ENCODE results near the gene NRG3. TPM values are rescaled to one million over a fixed set of nuclear protein-coding genes. Genes with fewer than 3 reads are reported as not detected.
A peak's percentile ranks its signal among the peaks of the same experiment; 100 is the strongest.

Gene NRG3
- total RNA-seq, 1 donor from 2014 or later: 2.3 TPM

DNA sequence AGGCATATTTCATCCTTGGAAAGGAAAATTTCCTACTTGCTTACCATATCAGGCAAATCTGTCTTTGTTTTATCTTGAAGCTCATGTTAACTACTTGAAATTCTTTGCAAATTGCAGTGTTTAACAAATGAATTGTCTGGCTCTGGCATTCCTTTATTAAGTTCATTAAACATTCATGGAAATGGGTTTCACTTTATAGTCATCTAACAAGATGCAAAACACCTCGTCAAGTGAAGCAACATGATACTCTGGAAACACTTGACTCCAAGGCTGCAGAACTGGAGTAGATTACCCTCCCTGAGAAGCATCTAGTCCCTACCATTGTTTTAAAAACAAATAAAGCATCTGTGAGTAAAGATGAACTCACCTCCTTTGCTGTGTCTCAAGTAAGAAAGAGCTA lies 1086.9 kb downstream of the NRG3 start:
- intact Hi-C loops (cut with DNase I): no loop called here
- Histone ChIP-seq H3K9me3 (no peaks in the 10 kb centered on the region), H3K36me3 (no peaks in the 10 kb centered on the region), H3K27ac (no peak overlapping the region), H3K4me3 (no peak overlapping the region), H3K4me1 (no peaks in the 10 kb centered on the region), H3K27me3 (no peaks in the 10 kb centered on the region)
- TF ChIP-seq, protein P1, sequence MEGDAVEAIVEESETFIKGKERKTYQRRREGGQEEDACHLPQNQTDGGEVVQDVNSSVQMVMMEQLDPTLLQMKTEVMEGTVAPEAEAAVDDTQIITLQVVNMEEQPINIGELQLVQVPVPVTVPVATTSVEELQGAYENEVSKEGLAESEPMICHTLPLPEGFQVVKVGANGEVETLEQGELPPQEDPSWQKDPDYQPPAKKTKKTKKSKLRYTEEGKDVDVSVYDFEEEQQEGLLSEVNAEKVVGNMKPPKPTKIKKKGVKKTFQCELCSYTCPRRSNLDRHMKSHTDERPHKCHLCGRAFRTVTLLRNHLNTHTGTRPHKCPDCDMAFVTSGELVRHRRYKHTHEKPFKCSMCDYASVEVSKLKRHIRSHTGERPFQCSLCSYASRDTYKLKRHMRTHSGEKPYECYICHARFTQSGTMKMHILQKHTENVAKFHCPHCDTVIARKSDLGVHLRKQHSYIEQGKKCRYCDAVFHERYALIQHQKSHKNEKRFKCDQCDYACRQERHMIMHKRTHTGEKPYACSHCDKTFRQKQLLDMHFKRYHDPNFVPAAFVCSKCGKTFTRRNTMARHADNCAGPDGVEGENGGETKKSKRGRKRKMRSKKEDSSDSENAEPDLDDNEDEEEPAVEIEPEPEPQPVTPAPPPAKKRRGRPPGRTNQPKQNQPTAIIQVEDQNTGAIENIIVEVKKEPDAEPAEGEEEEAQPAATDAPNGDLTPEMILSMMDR (IDR thresholded peaks at IDR 0.05): no peak
- ATAC-seq (no peak), DNase-seq (no peak)

DNA sequence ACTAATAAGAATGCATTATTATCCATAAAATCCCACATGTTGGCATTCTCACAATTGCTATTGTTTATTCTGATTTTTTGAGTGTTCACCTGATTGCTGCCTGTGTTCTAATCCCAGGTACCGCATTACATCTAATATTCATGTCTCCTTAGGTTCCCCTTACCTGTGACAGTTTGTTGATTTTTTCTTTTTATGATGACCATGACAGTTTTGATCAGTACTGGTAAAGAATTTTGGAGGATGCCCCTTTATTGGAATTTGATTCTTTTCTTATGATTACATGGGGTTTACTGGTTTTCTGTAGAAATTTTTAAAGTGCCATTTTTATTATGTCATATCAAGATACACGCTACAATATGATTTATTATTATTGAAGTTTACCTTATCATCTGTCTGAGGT lies 1091.1 kb downstream of the NRG3 start:
- intact Hi-C loops (cut with DNase I): no loop called here

DNA sequence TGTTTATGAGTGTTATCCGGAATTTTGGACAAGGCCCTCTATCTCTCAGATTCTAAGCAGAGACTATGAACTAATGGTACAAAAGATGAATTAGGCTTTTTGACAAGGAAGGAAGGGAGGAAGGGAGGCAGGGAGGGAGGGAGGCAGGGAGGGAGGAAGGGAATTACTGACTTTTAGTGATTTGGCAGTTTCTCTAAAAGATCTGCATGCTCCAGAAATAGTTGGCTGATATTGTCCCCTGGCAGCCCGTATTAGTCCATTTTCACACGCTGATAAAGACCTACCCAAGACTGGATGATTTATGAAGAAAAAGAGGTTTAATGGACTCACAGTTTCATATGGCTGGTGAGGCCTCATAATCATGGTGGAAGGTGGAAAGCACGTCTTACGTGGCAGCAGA lies 1093.5 kb downstream of the NRG3 start:
- no peaks in the 10 kb centered on the region for H3K36me3 ChIP-seq
- H3K4me3 ChIP-seq: no peak overlapping the region
- ATAC-seq: no peak
- H3K9me3 ChIP-seq: no peaks in the 10 kb centered on the region
- H3K27me3 ChIP-seq: no peaks in the 10 kb centered on the region
- TF ChIP-seq, protein P1 (IDR thresholded peaks at IDR 0.05): no peak
- no peaks in the 10 kb centered on the region for H3K4me1 ChIP-seq
- H3K27ac ChIP-seq: no peak overlapping the region
- intact Hi-C loops (cut with DNase I): no loop called here
- DNase-seq: no peak

More for the DNA sequence above, 1091.1 kb downstream of the NRG3 start:
- TF ChIP-seq, protein P1 (IDR thresholded peaks at IDR 0.05): no peak
- no peaks in the 10 kb centered on the region for H3K4me1 ChIP-seq
- H3K27me3 ChIP-seq: no peaks in the 10 kb centered on the region
- H3K27ac ChIP-seq: no peak overlapping the region
- H3K36me3 ChIP-seq: no peaks in the 10 kb centered on the region
- no peak overlapping the region for H3K4me3 ChIP-seq
- ATAC-seq (no peak), DNase-seq (no peak)
- H3K9me3 ChIP-seq: no peaks in the 10 kb centered on the region

DNA sequence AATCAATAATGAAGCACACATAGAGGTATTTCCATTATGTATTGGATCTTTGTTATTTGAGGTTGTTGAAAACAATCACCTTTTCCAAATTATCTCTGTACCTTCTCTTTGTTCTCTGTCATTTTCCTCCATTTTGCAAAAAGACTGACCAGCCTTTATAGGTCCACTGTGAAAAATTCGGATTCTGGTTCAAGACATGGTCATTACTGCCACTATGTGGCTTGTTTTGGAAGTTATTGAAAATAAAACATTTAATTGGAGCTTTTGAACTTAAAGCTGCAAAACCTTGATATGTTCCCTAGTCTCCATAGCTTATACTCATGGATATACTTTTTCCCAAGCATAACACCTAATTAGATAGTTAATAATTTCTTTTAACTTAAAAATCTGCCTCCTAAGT lies 1094.4 kb downstream of the NRG3 start:
- TF ChIP-seq, protein P1 (IDR thresholded peaks at IDR 0.05): peak; percentile 32
- intact Hi-C loops (cut with DNase I): no loop called here
- Histone ChIP-seq H3K4me1 (no peaks in the 10 kb centered on the region), H3K36me3 (no peaks in the 10 kb centered on the region), H3K27ac (no peak overlapping the region), H3K9me3 (no peaks in the 10 kb centered on the region), H3K4me3 (no peak overlapping the region), H3K27me3 (no peaks in the 10 kb centered on the region)
- ATAC-seq (no peak), DNase-seq (no peak)

DNA sequence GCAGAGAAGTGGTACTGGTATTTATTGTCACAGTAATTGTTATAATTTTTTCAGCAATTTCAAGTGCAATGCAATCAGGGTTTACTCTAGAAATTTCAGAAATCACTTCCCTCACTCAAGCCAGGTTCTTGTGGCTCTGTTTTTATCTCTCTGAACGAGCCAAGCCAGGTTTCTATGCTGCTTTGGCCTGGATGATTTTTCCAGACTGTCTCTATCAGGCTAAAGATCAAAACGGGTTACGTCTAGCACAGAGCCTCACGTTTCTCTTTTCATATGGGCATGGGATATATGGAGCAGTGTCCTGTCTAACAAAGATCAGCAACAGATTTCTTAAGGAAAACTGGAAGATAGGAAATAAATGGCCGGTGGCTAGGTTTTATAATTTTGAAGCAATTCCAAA lies 1105.3 kb downstream of the NRG3 start:
- intact Hi-C loops (cut with DNase I): no loop called here
- H3K27ac ChIP-seq: no peak overlapping the region
- H3K4me1 ChIP-seq: no peaks in the 10 kb centered on the region
- TF ChIP-seq, protein P1 (IDR thresholded peaks at IDR 0.05): no peak
- DNase-seq (no peak), ATAC-seq (no peak)
- H3K27me3 ChIP-seq: no peaks in the 10 kb centered on the region
- no peaks in the 10 kb centered on the region for H3K36me3 ChIP-seq
- H3K9me3 ChIP-seq: no peaks in the 10 kb centered on the region
- H3K4me3 ChIP-seq: no peak overlapping the region

DNA sequence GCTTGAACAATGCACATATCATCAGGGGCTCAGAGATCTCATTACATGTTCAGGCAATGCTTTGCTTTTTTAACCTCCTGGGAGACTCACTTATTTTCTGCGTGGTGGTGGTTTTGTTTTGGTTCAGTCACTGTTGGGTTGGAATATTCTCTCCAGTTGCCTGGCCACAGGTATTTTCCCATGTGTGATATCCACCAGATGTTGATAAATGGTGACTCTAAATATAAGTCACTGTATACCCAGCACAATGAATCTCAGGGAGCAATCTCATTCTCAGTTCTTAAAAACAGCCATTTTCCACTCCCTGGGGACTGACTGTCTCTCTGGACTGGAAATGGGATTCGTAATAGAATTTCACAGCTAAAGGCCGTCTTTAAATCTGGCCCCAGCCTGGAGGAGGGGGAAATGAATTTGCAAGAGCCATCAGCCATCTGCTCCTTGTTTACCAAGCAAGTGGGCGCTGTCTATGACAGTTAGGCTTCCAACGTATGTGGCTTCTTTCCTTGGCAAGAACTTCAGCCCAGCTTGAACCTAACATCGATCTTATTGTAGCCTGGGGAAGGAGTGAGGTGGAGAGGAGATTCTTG lies 1106.2 kb downstream of the NRG3 start:
- H3K4me1 ChIP-seq: no peaks in the 10 kb centered on the region
- H3K27ac ChIP-seq: no peak overlapping the region
- no peaks in the 10 kb centered on the region for H3K36me3 ChIP-seq
- no peaks in the 10 kb centered on the region for H3K27me3 ChIP-seq
- no peak for DNase-seq
- intact Hi-C loops (cut with DNase I): no loop called here
- no peak overlapping the region for H3K4me3 ChIP-seq
- H3K9me3 ChIP-seq: no peaks in the 10 kb centered on the region
- ATAC-seq: no peak
- TF ChIP-seq, protein P1 (IDR thresholded peaks at IDR 0.05): no peak

Measured in upper lobe of right lung (tissue), 1 donor.